ENCODE results near the gene OR4F15. TPM values are rescaled to one million over a fixed set of nuclear protein-coding genes. Genes with fewer than 3 reads are reported as not detected.
"Not testable (repeated sequence)": the region's sequence is repeated elsewhere in the genome, so short reads cannot be mapped to it uniquely, and the experiment has no call there.

OR4F15 gene
- total and polyA plus RNA-seq, 8 donors = not detected

- H3K4me1 ChIP-seq = peaks cover 0 to 7% (median 3%) of the 10 kb centered on the region in 4 donors
- WGBS, 5 donors = 84 to 94% (median 87%) methylated on average over 9 of the region's 9 CpGs
- H3K27ac ChIP-seq = no peak overlapping the region
- DNase-seq = no peak
- H3K4me3 ChIP-seq = no peak overlapping the region
- intact Hi-C loops (cut with DNase I; ENCODE audit: low total_unique reads) = no loop called here
- TF ChIP-seq POLR2AphosphoS5 (IDR thresholded peaks at IDR 0.05) = no peak
- no peak for TF ChIP-seq CTCF (IDR thresholded peaks at IDR 0.05)
- no peak for TF ChIP-seq EP300 (IDR thresholded peaks at IDR 0.05)
- TF ChIP-seq POLR2A (IDR thresholded peaks at IDR 0.05) = no peak
- no peaks in the 10 kb centered on the region for H3K9me3 ChIP-seq
- peaks cover 0 to 5% (median 0%) of the 10 kb centered on the region in 3 donors for H3K27me3 ChIP-seq
- H3K36me3 ChIP-seq = no peaks in the 10 kb centered on the region
These were observed 30.1 kb upstream of the OR4F15 start for GRCh38 chr15:101781928-101782327.

GRCh38 chr15:101784644-101785043, 27.4 kb upstream of the OR4F15 start:
- Histone ChIP-seq H3K4me3 (no peak overlapping the region), H3K27ac (no peak overlapping the region), H3K27me3 (peaks cover 0 to 5% (median 0%) of the 10 kb centered on the region in 3 donors), H3K36me3 (no peaks in the 10 kb centered on the region), H3K4me1 (peaks cover 0 to 7% (median 3%) of the 10 kb centered on the region in 4 donors), H3K9me3 (no peaks in the 10 kb centered on the region)
- WGBS, 5 donors = 32 to 72% (median 59%) methylated on average over 2 of the region's 2 CpGs
- intact Hi-C loops (cut with DNase I; ENCODE audit: low total_unique reads) = no loop called here
- TF ChIP-seq EP300 (IDR thresholded peaks at IDR 0.05) (no peak), POLR2A (IDR thresholded peaks at IDR 0.05) (no peak), POLR2AphosphoS5 (IDR thresholded peaks at IDR 0.05) (no peak), CTCF (IDR thresholded peaks at IDR 0.05) (no peak)
- no peak for DNase-seq

GRCh38 chr15:101786422-101786821, 25.6 kb upstream of the OR4F15 start:
- H3K4me1 ChIP-seq; intact Hi-C loops (cut with DNase I; ENCODE audit: low total_unique reads); H3K4me3 ChIP-seq; H3K27me3 ChIP-seq; H3K9me3 ChIP-seq; H3K36me3 ChIP-seq; DNase-seq; H3K27ac ChIP-seq: not testable (repeated sequence)
- WGBS, 5 donors = 78 to 86% (median 83%) methylated on average over 2 of the region's 2 CpGs

- intact Hi-C loops (cut with DNase I; ENCODE audit: low total_unique reads); H3K27ac ChIP-seq; H3K36me3 ChIP-seq; H3K4me1 ChIP-seq; DNase-seq; H3K9me3 ChIP-seq; H3K4me3 ChIP-seq; H3K27me3 ChIP-seq: not testable (repeated sequence)
- WGBS, 5 donors = 86 to 95% (median 90%) methylated on average over 2 of the region's 2 CpGs
These were observed 24.0 kb upstream of the OR4F15 start for GRCh38 chr15:101788001-101788400.

DNA sequence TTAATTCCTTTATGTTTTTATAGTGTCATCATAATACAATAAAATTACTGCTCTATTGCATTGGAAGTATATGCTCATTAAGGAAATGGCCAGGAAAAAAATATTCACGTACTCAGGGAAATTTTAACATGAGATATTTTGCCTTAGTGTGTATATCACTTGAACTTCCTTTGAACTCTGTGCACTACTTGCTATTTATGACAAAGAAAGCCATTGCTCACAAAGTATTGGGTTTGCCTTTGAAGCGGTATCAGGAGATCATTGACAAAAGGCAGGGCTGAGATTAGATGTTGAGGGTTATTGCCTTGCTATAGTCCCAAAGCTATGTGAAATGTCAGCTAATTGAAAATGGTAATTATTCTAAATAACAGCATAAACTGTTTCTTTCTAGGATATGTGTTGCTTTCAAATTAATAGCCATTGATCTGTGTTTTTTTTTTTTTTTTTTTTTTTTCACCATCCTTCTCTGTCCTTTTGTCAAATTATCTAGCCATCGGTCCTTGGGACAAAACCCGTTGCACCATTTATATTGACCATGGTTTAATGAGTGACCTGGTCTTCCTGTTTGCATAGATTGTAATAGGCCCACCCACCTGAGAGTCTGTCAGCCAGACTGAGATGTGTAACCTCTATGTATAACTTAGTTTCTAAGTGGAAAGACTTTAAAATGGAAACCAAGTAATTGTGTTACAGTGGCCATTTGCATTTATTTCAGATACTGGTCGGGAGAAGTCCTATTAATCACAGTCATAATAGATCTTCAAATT, 23.3 kb upstream of the OR4F15 start:
- H3K27me3 ChIP-seq; H3K27ac ChIP-seq; H3K9me3 ChIP-seq; H3K4me1 ChIP-seq; H3K4me3 ChIP-seq; intact Hi-C loops (cut with DNase I; ENCODE audit: low total_unique reads); H3K36me3 ChIP-seq; DNase-seq: not testable (repeated sequence)
- WGBS, 5 donors = 26 to 52% (median 34%) methylated on average over 4 to 5 of the region's 5 CpGs

GRCh38 chr15:101790748-101791147, 21.3 kb upstream of the OR4F15 start:
- intact Hi-C loops (cut with DNase I; ENCODE audit: low total_unique reads); H3K4me1 ChIP-seq; DNase-seq; H3K4me3 ChIP-seq; H3K27ac ChIP-seq; H3K9me3 ChIP-seq; H3K27me3 ChIP-seq; H3K36me3 ChIP-seq: not testable (repeated sequence)
- WGBS, 5 donors = 20 to 50% (median 28%) methylated on average over 1 to 2 of the region's 4 CpGs; no CpG with 5 or more reads in 1 of the 5 donors

- 58 to 70% (median 59%) methylated on average over 7 of the region's 7 CpGs for WGBS, 5 donors
- H3K4me1 ChIP-seq; DNase-seq; H3K27me3 ChIP-seq; H3K9me3 ChIP-seq; H3K27ac ChIP-seq; intact Hi-C loops (cut with DNase I; ENCODE audit: low total_unique reads); H3K4me3 ChIP-seq; H3K36me3 ChIP-seq: not testable (repeated sequence)
These were observed 18.0 kb upstream of the OR4F15 start for GRCh38 chr15:101793981-101794380.

Measured in stomach (tissue), 9 donors.